Measurements from ENCODE around the gene LIG1. TPM values are rescaled to one million over a fixed set of nuclear protein-coding genes. Genes with fewer than 3 reads are reported as not detected.

Gene LIG1
- 81.3 TPM for polyA plus RNA-seq (ENCODE audit: insufficient read length)
- long read RNA-seq, donor 1, partial matches to known transcripts, result 5 of 9 reads
- long read RNA-seq, donor 1, other reads (novel, unspliced or antisense), result 0 of 9 reads
- long read RNA-seq, donor 2, partial matches to known transcripts, result 0 of 6 reads
- long read RNA-seq, donor 2, other reads (novel, unspliced or antisense), result 0 of 6 reads
- long read RNA-seq, donor 3, partial matches to known transcripts, result 0 of 1 reads
- long read RNA-seq, donor 3, other reads (novel, unspliced or antisense), result 0 of 1 reads
- long read RNA-seq, donor 4, partial matches to known transcripts, result 0 of 3 reads
- long read RNA-seq, donor 4, other reads (novel, unspliced or antisense), result 0 of 3 reads
- long read RNA-seq, donor 5, full-length matches to known transcripts, result 13 of 13 reads
- long read RNA-seq, donor 5, partial matches to known transcripts, result 0 of 13 reads
- long read RNA-seq, donor 5, other reads (novel, unspliced or antisense), result 0 of 13 reads
- long read RNA-seq, donor 6, result 0 reads
- long read RNA-seq, donor 7, partial matches to known transcripts, result 0 of 4 reads
- long read RNA-seq, donor 7, other reads (novel, unspliced or antisense), result 0 of 4 reads
- long read RNA-seq, donor 8, result 0 reads

DNA sequence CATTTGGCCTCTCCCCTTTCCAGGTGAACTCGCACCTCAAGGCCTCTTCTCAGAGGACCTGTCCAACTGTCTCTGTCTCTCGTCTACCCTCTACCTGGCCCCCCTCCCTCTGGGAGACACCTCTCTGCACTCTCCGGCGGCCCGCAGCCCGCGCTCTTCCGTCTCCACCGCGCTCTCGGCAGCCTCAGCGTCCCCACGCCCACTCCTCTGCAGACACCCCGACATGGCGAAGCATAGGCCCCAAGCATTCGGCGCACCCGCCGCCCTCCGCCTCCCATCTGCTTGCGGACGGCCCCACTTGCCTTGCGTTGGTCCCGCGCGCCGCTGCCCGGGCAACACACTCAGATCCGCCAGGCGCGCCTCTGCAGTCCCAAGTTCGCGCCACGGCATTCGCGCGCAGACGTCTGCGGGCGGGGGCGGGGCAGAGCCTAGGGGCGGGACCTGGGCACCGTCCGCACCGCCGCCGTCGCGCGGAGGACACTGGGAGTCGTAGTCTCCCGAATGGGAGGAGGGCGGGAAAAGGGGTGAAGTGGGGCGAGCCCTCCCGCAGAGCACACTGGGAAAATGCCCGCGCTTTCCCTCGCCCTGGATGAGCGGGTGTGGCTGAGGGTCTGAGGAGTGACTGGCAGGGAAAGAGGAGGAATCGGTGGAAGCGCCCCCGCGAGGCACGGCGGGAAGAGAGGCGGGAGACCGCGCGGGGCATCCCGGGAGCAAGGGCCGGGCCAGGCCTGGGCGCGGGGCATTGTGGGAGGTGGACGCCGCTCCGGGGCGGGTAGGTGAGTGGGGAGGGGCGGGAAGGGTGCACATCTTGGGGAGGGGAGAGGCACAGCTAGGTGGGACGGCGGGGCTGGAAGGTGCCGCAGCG, at the start of gene LIG1, which contains the start of gene ZSWIM9:
LIG1 (minus strand) TSS at position 406 of the 865 bp plus-strand sequence. CDS start 4,778 bp downstream, outside the sequence.
ZSWIM9 (plus strand) TSS at position 742 of the 865 bp plus-strand sequence. CDS start 1,123 bp downstream, outside the sequence.
- DNase-seq, result peak; percentile 94

DNA sequence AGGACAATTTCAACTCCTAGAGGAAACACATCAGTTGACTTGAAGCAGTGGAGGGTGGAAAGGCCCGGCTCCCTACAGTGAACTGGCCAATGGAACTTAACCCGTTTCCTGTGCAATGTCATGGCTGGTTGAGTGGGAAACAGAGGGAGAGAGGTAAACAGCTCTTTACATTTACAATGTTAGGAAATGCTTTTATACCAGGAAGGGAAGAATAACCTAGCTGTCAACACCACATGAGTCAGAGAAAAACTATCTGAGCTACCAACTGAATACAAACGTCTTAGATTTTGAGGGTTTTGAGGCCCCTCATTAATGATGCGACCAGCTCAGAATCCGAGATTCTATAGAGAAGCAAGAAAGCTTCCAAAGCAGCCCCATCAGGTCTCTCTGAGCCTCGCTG, 48.9 kb upstream of the LIG1 start:
- DNase-seq, result no peak

DNA sequence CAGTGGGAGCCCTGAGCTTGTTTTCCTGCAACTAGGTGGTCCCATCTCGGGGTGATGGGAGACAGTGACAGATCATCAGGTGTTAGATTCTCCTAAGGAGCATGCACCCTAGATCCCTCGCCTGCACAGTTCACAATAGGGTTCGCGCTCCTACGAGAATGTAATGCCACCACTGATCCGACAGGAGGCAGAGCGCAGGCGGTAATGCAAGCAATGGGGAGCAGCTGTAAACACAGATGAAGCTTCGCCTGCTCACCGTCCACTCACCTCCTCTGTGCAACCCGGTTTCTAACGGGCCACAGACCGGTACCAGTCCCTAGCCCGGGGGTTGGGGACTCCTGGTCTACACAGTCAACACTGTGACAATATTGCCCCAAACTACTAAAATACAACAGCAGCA, 46.8 kb upstream of the LIG1 start:
- no peak for DNase-seq

DNA sequence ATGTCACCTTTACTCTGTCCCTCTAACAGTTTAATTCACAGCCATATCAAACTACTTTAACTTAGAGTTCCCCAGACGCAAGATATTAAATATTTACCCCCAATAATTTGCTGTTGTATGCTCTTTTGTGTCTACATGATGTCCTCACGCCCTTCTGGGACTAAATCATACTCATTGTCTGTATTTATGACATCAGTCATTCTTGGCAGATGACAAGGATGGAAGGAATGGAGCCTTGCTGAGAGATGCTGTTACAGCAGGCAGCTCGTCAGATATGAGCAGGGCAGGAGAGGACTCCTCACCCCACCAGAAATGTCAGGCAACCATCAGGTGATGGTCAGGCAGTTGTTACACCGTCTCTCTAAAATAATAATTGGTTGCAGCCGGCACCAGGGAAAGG, 43.8 kb upstream of the LIG1 start:
- no peak for DNase-seq

DNA sequence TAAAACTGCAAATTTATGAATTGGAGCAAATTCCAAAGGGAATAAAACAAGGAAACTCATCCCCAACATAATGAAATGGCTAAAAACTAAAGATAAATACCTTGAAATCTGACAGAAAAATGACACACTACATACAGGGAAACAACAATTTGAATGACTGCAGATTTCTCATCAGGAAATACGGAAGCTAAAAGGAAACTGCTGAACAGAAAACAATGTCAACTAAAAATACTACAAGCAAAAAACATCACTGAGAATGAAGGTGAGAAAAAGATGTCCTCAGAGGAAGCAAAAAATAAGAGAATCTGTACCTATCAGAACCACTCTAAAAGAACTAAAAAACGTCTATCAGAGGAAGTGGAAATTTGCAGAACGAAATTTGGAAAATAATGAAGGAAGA, 39.9 kb upstream of the LIG1 start:
- DNase-seq, result no peak

DNA sequence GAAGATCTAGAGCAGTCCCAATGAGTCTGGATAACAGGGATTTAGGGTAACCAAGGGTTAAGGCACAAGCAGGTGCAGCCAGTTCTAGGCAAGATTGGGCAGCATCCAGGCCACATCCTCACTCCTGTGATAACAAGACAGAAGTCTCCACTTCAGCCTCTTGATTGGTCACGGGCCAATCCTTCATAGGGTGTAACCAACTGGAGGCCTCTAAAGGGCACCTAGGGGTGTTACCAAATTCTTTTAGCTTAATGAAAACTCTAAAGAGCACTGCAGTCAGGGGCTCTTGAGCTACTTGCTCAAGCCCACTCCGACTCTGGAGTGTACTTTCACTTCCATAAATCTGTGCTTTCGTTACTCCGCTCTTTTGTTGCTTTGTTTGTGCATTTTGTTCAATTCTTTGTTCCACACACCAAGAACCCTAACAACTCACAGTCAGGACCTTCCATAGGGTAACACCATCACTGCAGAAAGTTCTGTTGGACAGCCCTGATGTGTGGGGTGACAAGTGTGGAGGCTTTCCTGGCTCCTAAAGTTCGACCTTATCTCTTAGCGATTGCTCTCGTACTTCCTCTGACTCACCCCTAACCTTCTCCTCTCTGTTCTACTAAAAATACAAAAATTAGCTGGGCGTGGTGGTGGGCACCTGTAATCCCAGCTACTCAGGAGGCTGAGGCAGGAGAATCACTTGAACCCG, 36.4 kb upstream of the LIG1 start:
- no peak for DNase-seq

DNA sequence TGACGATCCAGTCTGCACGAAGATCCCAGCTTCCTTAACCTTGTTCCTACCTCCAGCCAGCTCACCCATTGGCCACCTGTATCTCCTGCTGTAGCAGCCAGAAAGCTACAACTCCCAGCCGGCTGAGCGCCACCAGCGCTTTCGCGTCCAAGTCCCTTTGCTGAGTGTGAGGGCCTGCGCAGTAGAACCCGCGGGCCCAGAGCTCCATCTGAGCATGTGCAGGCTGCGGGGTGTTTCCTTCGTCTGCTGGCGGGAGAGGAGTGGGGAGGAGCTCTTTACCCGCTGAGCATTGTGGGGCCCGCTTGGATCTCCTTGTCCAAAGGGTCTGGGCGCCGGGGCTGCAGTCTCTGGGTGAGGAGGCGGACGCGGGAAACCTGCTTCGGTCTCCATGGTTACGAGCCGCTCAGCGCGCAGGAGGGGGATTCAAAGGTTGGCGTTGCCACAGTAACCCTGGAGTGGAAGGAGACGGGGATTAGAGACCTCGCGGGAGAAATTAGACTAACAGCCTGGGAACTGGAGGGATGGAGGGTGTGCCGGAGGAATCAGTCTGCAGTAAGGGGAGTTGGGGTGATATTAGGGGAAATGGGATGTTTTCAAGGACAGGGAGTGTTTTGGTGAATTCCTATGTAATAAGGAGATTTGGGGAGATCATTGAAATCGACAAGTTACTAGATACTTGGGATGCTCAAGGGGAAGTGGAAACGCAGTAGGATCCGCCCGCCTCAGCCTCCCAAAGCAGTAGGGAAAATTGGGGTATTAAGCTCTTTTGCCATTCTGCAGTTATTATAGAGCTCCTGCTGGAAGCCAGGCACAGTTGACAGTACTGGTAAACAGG, 33.9 kb upstream of the LIG1 start:
- DNase-seq, result peak; percentile 96

DNA sequence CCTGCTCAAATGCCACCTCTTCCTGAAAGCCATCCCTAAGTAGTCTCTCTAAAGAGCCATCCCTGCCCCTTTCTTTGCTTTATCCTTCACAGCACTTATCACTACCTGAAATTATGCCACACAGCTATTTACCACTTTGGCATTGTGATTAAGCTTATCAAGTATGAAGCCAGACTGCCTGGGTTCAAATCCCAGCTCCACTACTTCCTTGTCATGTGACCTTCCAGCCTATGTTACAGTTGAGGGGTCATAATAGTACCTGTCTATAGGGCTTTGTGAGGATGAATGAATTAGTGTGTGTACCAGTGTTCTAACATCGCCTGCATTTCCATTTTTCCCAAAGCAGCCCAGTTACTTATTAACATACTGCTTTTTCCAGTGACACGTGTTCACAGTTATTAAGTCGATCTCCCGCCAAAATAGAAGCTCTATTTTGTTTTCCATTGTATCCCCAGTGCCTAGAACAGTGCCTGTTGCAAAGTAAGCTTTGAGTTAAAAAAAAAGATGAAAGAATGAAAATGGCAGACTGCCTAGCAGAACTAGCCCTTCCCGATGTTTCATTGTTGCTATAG, 33.2 kb upstream of the LIG1 start:
- DNase-seq, result no peak

DNA sequence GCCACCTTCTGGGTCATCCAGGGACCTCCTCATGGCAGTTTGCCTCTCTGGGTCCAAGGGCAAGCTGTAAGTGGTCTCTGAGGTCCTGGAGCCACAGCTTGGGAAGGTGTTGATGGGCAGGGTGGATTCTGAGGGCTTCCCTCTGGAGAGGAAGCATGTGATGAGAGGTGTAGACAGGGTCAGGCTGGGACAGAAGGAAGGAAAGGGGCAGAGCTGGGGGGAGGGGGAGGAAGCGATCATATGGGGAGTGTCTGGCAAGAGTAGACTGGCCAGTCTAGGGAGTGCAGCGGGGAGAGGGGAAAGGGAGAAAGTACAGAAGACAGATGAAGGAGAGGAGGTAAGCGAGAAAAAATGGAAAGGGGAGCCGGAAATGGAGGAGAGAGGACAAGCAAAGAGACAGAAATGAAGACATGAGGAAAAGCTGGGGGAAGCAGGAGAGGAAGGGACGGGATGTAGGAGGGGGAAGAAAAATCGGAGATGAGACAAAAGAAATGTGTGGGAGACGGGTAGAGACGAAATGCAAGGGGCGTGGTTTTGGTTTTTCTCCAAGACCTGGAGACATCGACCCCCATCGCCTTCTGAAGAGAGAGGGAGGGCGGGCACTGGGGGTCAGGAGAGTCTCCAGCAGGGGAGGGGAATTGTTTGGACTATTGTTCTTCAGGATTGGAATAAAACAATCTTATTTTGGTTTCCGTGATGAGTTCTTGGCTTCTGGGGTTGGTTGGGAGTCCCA, 27.0 kb upstream of the LIG1 start:
- DNase-seq, result no peak

DNA sequence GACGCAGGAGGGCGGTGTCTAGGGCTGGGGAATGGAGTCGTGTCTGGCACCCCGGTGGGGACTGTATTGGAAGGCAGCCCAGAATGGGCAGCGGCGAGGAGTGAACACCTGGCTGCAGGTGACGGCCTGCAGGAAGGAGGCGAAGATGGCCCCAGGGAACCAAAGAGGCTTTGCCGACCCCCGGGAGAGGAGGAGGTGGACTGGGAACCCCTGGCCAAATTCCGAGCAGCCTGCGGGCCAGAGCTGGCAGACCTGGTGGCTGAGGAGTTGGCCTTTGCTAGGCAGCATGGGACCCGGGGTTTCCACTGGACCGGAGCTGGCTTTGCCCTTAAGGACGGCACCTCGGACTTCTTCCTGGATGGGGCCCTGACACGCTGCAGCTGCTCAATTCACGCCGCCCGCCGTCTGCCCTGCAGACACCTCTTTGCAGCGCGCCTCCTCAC, 26.2 kb upstream of the LIG1 start:
- no peak for DNase-seq

DNA sequence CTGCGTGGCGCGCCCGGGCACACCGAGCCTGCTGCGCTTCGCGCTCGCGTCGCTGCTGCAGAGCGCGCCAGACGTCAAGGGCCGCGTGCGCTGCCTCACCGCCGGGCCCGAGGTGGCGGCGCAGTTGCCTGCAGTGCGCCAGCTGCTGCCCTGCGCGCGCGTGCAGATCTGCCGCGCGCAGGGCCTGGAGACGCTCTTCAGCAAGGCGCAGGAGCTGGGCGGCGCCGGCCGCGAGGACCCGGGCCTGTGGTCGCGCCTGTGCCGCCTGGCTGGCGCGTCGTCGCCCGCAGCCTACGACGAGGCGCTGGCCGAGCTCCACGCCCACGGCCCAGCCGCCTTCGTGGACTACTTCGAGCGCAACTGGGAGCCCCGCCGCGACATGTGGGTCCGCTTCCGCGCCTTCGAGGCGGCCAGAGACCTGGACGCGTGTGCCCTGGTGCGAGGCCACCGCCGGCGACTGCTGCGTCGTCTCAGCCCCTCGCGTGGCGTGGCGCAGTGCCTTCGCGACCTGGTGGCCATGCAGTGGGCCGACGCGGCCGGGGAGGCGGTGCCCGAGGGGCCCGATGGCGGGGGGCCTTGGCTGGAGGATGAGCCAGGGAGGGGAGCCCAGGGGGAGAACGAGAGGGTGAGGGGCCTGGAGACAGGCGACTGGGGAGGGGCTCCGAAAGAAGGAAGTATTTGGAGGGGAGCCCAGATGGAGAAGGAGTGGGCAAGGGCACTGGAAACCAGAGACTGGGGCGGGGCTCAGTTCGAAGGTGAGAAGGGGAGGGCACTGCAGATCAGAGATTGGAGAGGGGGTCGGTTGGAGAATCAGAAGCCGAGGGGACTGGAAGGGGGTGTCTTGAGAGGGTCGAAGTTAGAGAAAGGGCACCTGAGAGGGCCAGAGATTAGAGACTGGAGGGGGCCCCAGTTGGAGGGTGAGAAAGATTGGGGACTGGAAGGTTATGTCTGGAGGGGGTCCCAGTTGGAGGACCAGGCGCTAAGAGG, 25.0 kb upstream of the LIG1 start:
- DNase-seq, result no peak

DNA sequence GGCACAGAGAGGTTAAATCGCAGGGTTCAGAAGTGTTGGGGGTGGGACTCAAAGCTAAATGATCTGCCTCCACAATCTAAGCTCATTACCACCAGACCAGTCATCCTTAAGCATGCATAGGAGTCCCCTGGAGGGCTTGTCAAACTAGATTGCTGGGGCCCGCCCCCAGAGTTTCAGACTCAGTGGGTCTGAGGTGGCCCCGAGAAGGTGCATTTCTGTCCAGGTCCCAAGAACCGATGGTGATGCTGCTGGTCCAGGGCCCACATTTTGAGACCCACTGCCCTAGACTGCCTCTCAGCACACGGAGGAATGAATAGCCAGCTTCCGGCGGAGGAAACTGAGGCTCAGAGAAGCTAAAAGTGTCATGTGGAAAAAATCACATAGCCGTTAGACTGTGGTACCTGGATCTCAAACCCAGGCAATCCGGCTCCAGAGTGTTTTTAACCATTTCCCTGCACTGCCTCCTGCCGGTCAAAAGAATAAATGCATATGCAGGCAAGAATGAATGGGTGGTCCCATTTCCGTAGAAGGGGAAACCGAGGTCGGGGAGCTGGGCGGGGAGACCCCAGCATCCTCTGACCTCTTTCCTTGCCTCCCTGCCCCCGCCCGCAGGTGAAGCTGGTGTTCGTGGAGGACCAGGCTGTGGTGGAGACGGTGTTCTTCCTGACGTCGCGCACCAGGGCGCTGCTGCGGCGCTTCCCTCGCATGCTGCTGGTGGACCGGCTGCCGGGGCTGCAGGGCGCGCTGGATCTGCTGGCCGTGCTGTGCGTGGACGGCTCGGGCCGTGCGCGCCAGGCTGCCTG, 24.1 kb upstream of the LIG1 start:
- DNase-seq, result no peak

DNA sequence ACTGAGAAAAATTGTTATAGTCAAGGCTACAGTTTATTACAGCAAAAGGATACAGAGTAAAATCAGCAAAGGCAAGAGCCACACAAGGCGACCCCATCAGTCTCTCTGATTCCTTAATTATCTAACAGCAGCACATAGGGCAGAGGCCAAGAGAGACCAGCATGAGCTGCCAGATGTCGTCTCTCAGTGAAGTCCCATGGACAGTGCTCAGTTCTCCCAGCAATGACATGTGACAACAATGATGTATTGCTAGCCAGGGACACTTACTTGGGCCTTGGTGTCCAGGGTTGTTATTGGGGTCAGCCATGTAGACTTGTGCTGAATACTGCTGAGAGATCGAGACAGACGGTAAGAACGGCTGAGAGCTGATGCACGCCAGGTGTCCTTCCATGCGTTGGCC, 22.6 kb upstream of the LIG1 start:
- DNase-seq, result no peak

DNA sequence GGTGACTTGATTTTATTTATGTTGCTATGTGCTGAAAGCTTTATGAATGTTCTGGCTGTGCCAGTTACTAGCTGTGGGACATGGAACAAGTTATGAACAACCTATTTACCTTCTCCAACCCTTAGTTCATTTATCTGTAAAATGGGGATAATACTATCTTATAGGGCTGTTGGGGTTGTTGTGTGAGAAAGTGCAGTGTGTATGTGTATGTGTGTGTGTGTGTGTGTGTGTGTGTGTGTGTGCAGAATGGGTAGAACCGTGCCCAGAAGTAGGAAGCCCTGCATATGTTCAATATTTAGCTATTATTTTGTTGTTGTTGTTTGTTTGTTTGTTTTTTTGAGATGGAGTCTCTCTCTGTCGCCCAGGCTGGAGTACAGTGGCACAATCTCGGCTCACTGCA, 20.7 kb upstream of the LIG1 start:
- no peak for DNase-seq

DNA sequence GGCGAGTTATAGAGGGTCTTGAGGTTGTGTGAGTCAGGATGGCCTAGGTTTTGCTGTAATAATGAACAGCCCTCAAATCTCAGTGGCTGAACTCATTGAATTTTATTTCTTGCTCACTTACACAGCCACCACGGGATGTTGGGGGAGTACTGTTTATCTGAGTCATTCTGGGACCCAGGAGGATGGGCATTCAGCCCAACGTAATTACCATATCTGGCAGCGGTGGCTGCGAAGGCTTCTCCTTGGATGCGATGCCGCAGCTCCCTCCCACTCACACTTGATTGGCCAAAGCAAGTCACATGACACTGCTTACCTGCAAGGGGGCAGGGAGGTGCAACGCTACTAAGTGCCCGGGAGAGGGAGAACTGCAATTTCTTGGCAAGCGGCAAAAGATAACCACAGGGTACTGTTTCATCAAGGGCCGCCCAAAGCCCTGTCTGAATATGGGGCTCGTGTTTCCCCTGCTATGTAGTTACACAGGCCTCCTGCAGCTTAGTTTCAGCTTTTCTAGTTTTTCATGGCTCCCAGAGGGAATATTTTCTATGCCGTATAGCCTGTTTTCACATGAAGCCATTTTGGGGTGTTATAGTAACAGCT, 20.2 kb upstream of the LIG1 start:
- no peak for DNase-seq

DNA sequence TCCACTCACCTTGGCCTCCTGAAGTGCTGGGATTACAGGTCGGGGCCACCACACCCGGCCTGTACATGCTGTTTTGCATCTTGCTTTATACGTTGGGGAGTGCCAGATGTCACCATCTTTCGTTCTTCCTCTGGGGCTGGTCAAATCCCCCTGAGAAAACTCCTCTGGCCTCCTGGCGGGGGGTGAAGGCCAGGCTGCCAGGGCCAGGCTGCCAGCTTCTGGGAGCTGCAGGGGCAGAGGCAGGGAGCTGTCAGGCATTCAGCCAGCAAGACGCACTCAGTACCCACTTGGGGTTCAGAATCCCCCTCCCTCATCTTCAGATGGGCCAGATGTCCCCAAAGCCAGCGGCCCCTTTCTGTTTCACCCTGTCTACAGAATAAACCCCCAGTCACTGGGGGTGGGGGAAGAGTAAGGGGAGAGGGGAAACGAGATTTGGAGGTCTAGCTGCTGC, 16.4 kb upstream of the LIG1 start:
- DNase-seq, result no peak

DNA sequence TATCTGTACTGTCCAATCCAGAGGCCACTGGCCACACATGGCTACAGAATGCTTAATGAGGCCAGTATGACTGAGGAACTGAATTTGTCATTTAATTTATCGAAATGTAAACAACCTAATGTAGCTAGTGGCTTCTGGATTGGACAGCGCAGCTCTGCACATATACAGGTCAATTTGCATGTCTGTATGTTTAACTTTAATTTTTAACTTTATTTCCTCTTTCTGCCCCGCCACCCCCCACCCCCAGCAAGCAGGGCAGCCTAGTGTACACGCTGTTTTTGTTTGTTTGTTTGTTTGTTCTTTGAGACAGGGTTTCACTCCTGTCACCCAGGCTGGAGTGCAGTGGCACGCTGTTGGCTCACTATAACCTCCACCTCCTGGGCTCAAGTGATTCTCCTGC, 15.9 kb upstream of the LIG1 start:
- DNase-seq, result no peak
